Kidney epithelial cell (primary cell): ENCODE results near the gene GRB10. TPM values are rescaled to one million over a fixed set of nuclear protein-coding genes. Genes with fewer than 3 reads are reported as not detected.

ENCODE experiments used
- DNase-seq: peaks from one replicate; pipeline ENCODE4 v3.0.0-alpha.2; 2010; ENCODE audit warnings: low read depth
- H3K27me3 ChIP-seq: 2 replicates; pipeline ENCODE4 v1.6.0; 2011; ENCODE audit warnings: low read length; ENCODE audit not compliant: control insufficient read depth, insufficient read depth
- H3K36me3 ChIP-seq: 2 replicates; pipeline ENCODE4 v1.5.1; 2011; ENCODE audit warnings: low read length; ENCODE audit not compliant: control insufficient read depth, insufficient read depth
- H3K4me3 ChIP-seq: 2 replicates; pipeline ENCODE4 v1.5.1; 2011; ENCODE audit warnings: low read depth, mild to moderate bottlenecking, control low read depth, low read length
- total RNA-seq: library from RNA; depleted of rRNA; stranded (reverse); fragments of >200 nt; gene quantifications from 2 replicates; pipeline ENCODE4 v1.2.3, GENCODE V29; 2015
- TF ChIP-seq, protein P1 (sequence below): IDR thresholded peaks from 2 replicates; pipeline ENCODE4 v1.5.1; 2011; ENCODE audit warnings: mild to moderate bottlenecking, moderate library complexity, low read length, control low read depth, inconsistent platforms; ENCODE audit not compliant: insufficient read depth, poor library complexity, severe bottlenecking

GRB10 gene
- total RNA-seq, 1 donor from 2014 or later = 86.3 TPM

GRCh38 chr7:50824882-50825281, 42.2 kb upstream of the GRB10 start:
- no peaks in the 10 kb centered on the region for H3K27me3 ChIP-seq
- H3K4me3 ChIP-seq = no peak overlapping the region
- DNase-seq = no peak
- TF ChIP-seq, protein P1, sequence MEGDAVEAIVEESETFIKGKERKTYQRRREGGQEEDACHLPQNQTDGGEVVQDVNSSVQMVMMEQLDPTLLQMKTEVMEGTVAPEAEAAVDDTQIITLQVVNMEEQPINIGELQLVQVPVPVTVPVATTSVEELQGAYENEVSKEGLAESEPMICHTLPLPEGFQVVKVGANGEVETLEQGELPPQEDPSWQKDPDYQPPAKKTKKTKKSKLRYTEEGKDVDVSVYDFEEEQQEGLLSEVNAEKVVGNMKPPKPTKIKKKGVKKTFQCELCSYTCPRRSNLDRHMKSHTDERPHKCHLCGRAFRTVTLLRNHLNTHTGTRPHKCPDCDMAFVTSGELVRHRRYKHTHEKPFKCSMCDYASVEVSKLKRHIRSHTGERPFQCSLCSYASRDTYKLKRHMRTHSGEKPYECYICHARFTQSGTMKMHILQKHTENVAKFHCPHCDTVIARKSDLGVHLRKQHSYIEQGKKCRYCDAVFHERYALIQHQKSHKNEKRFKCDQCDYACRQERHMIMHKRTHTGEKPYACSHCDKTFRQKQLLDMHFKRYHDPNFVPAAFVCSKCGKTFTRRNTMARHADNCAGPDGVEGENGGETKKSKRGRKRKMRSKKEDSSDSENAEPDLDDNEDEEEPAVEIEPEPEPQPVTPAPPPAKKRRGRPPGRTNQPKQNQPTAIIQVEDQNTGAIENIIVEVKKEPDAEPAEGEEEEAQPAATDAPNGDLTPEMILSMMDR = no peak
- no peaks in the 10 kb centered on the region for H3K36me3 ChIP-seq

DNA sequence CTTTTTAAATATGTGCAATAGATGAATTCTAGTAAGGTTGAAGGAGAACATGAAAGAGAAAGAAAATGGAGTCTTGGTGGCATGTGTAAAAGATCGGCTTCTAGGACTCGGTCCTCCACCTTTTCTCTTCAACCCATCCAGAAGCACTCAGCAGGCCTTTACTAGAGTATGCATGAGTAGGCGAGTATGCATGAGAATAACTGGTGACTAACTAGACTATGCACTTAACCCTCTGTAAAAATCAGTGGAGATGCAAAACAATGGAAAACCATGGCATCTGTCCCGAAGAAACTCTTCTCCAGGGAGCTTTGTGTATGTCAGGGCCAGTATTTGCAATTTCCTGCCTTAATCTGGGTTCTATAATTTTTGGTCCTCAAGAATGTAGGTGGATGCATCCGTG, 40.0 kb upstream of the GRB10 start:
- H3K4me3 ChIP-seq = no peak overlapping the region
- H3K27me3 ChIP-seq = no peaks in the 10 kb centered on the region
- H3K36me3 ChIP-seq = no peaks in the 10 kb centered on the region
- DNase-seq = no peak
- TF ChIP-seq, protein P1 = no peak

DNA sequence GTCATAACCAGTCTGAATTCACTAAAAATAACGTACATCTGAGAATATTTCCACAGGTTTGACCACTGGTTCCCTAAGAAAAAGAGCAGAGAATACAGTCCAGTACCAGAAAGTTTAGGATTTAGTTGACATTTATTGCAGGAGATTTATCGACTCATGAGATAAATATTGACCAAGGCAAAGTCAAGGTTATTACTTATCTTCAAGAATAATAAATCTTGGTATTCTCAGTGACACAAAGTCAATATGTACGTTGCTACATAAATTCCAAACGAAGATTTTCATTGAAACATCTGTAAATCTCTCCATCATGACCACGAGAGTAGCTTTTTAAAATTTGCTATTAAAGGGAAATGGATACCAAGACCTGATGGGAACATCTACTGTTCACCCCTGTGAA, 39.4 kb upstream of the GRB10 start:
- TF ChIP-seq, protein P1 = no peak
- no peaks in the 10 kb centered on the region for H3K36me3 ChIP-seq
- DNase-seq = no peak
- no peak overlapping the region for H3K4me3 ChIP-seq
- H3K27me3 ChIP-seq = no peaks in the 10 kb centered on the region

- Histone ChIP-seq H3K36me3 (no peaks in the 10 kb centered on the region), H3K27me3 (no peaks in the 10 kb centered on the region), H3K4me3 (no peak overlapping the region)
- no peak for DNase-seq
- TF ChIP-seq, protein P1 = no peak
Observed at GRCh38 chr7:50821457-50822008, 38.8 kb upstream of the GRB10 start.

DNA sequence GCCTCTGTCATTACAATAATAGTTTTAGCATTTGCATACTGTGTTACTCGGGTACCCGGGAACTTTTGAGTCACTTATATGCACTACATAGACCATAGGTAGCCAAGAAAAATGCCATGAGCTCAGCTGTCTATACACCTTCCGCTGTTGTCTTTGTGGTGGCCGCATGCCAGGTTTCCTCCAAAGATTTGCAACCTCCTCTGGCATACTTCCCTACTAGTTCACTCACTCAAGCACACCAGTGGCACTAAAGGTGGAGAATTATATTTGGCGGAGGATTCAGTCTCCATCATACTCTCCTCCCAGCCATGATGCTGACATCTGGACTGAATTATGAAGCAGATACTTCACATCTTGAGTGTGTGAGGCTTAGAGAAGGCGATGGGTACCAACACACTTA, 35.6 kb upstream of the GRB10 start:
- H3K27me3 ChIP-seq = no peaks in the 10 kb centered on the region
- TF ChIP-seq, protein P1 = no peak
- H3K36me3 ChIP-seq = no peaks in the 10 kb centered on the region
- H3K4me3 ChIP-seq = no peak overlapping the region
- DNase-seq = no peak

GRCh38 chr7:50817561-50817960, 34.9 kb upstream of the GRB10 start:
- H3K27me3 ChIP-seq = no peaks in the 10 kb centered on the region
- TF ChIP-seq, protein P1 = no peak
- no peak overlapping the region for H3K4me3 ChIP-seq
- no peak for DNase-seq
- no peaks in the 10 kb centered on the region for H3K36me3 ChIP-seq
